K562 (cell line): ENCODE results near the gene RFX6. TPM values are rescaled to one million over a fixed set of nuclear protein-coding genes. Genes with fewer than 3 reads are reported as not detected.

Experiments
- ATAC-seq: fragments of 200-7000 bp; cut with Tn5 transposase; 3 replicates; pipeline ENCODE4 v1.9.1; 2020; ENCODE audit warnings: moderate library complexity
- BruUV-seq: library from RNA; stranded (reverse); fragments of 400-500 nt; replicated peaks from 2 replicates; lab custom pipeline; 2021; lab: Mats Ljungman, UMichigan
- CTCF ChIA-PET: fragments of 300-600 bp; formaldehyde crosslinking; extraction: SDS; loops from one replicate; lab custom pipeline; 2021; ENCODE audit warnings: low intra/inter-chr PET ratio; lab: Yijun Ruan, JAX
- POLR2A ChIA-PET: fragments of 300-600, 350-650 bp; sonication (Branson Sonifier 250); formaldehyde crosslinking; extraction: SDS; loops from one replicate; lab custom pipeline; 2021; ENCODE audit warnings: antibody characterized with exemption, inconsistent platforms; lab: Yijun Ruan, JAX
- DNase-seq, 4 experiments: peaks; one replicate each; pipeline versions ENCODE4 v3.0.0 to v3.0.0-alpha.2; 2011 to 2018; ENCODE audit warnings: low spot score in 3 of 4, mixed read lengths in 3 of 4; ENCODE audit errors: extremely low read depth in 1 of 4
- FAIRE-seq: peaks from 2 replicates; lab custom pipeline; 2011; peaks lifted over from hg19 to GRCh38; lab: Jason Lieb, UNC
- H2AFZ ChIP-seq: 2 replicates; pipeline ENCODE4 v1.6.0; 2011; ENCODE audit warnings: low read depth, low read length, control low read depth, inconsistent platforms
- H3K27ac ChIP-seq: fragments of 200-600 bp; 3 replicates; pipeline ENCODE4 v1.8.0; 2011; ENCODE audit warnings: low read depth, mild to moderate bottlenecking, control low read depth, inconsistent platforms, low read length, moderate library complexity, mixed read lengths; ENCODE audit errors: extremely low read depth
- H3K27me3 ChIP-seq, 2 experiments: fragments of 300-600 bp in 1 of 2; 2 replicates in 1 of 2; 3 replicates in 1 of 2; pipeline versions ENCODE4 v1.6.0 to v1.8.0; 2011; ENCODE audit warnings: inconsistent platforms in 2 of 2, low read length in 2 of 2, mild to moderate bottlenecking in 1 of 2, mixed read lengths in 1 of 2, moderate library complexity in 1 of 2; ENCODE audit not compliant: control insufficient read depth in 2 of 2, insufficient read depth in 2 of 2
- H3K36me3 ChIP-seq: fragments of 300-600 bp; 3 replicates; pipeline ENCODE4 v1.8.0; 2011; ENCODE audit warnings: mild to moderate bottlenecking, low read length, inconsistent platforms; ENCODE audit not compliant: control insufficient read depth, insufficient read depth
- H3K4me1 ChIP-seq, 2 experiments: fragments of 200-600 bp in 1 of 2; replicated peaks in 1 of 2; 2 replicates in 1 of 2; 3 replicates in 1 of 2; pipeline versions ENCODE4 v1.5.1 to v1.8.0; 2011; ENCODE audit warnings: inconsistent platforms in 2 of 2, low read length in 2 of 2, mild to moderate bottlenecking in 1 of 2, mixed read lengths in 1 of 2, moderate library complexity in 1 of 2; ENCODE audit not compliant: control insufficient read depth in 2 of 2, insufficient read depth in 2 of 2
- H3K4me2 ChIP-seq: 2 replicates; pipeline ENCODE4 v1.6.1; 2011; ENCODE audit warnings: low read length, control low read depth, inconsistent platforms, mixed read lengths; ENCODE audit not compliant: insufficient read depth
- H3K4me3 ChIP-seq: fragments of 200-600 bp; sonication (generic), shearing (Covaris generic); 2 replicates; pipeline ENCODE4 v1.5.1; 2016; ENCODE audit warnings: control low read depth, inconsistent platforms
- H3K79me2 ChIP-seq: fragments of 200-600 bp; 3 replicates; pipeline ENCODE4 v1.8.0; 2011; ENCODE audit warnings: low read length, inconsistent platforms; ENCODE audit not compliant: control insufficient read depth, insufficient read depth
- H3K9ac ChIP-seq, 2 experiments: 2 replicates each; pipeline versions ENCODE4 v1.6.0 to v1.6.1; 2011; ENCODE audit warnings: low read depth in 2 of 2, low read length in 2 of 2, control low read depth in 1 of 2, inconsistent platforms in 1 of 2, mild to moderate bottlenecking in 1 of 2, mixed read lengths in 1 of 2; ENCODE audit not compliant: insufficient read depth in 1 of 2
- H3K9me1 ChIP-seq: one replicate; pipeline ENCODE4 v1.6.0; 2011; ENCODE audit warnings: inconsistent platforms, mild to moderate bottlenecking, low read length, moderate library complexity; ENCODE audit not compliant: control insufficient read depth, insufficient read depth
- H3K9me3 ChIP-seq: replicated peaks from 2 replicates; pipeline ENCODE4 v1.5.1; 2011; ENCODE audit warnings: low read depth, low read length, inconsistent platforms; ENCODE audit not compliant: control insufficient read depth, insufficient read depth
- H4K20me1 ChIP-seq: replicated peaks from 2 replicates; pipeline ENCODE4 v1.6.1; 2011; ENCODE audit warnings: low read length, inconsistent platforms, mixed read lengths; ENCODE audit not compliant: control insufficient read depth, insufficient read depth
- CHD2 ChIP-seq: IDR thresholded peaks from 2 replicates; pipeline ENCODE4 v1.6.1; 2011; ENCODE audit warnings: low read depth, low read length
- FOXA1 ChIP-seq: fragments of 450-650 bp; IDR thresholded peaks from 2 replicates; pipeline ENCODE4 v1.6.1; 2016; ENCODE audit warnings: mild to moderate bottlenecking, borderline replicate concordance
- KAT7 ChIP-seq: sonication (generic); formaldehyde crosslinking; IDR thresholded peaks from 2 replicates; pipeline ENCODE4 v1.8.0; 2022; ENCODE audit warnings: missing genetic modification reagents, mild to moderate bottlenecking, borderline replicate concordance
- NR3C1 ChIP-seq: sonication (generic); formaldehyde crosslinking; IDR thresholded peaks from 2 replicates; pipeline ENCODE4 v1.8.1; 2022; ENCODE audit warnings: missing genetic modification reagents
- RNF2 ChIP-seq: sonication (generic); IDR thresholded peaks from 2 replicates; pipeline ENCODE4 v1.6.1; 2016
- SLC30A9 ChIP-seq: fragments of 250-450 bp; sonication (Bioruptor Pico); IDR thresholded peaks from 2 replicates; pipeline ENCODE4 v1.8.0; 2022; ENCODE audit warnings: mild to moderate bottlenecking, moderate library complexity
- YY1 ChIP-seq, 3 experiments: IDR thresholded peaks; 2 replicates each; pipeline ENCODE4 v1.6.1; 2011; ENCODE audit warnings: low read length in 2 of 3, mild to moderate bottlenecking in 2 of 3, moderate library complexity in 2 of 3, borderline replicate concordance in 1 of 3, control low read depth in 1 of 3, low read depth in 1 of 3; ENCODE audit not compliant: insufficient read depth in 3 of 3, insufficient replicate concordance in 2 of 3, control insufficient read depth in 1 of 3, insufficient read length in 1 of 3; ENCODE audit errors: extremely low read depth in 1 of 3
- ZC3H11A ChIP-seq: IDR thresholded peaks from 2 replicates; pipeline ENCODE4 v1.6.1; 2012; ENCODE audit warnings: low read depth, low read length, improper control_type of control experiment
- ZNF551 ChIP-seq: fragments of 250-450 bp; sonication (Bioruptor Pico); IDR thresholded peaks from 2 replicates; pipeline ENCODE4 v1.5.0; 2021; ENCODE audit warnings: mild to moderate bottlenecking, moderate library complexity
- WGBS: fragments of 100-300 bp; shearing (Covaris generic); methylation state at CpG from one replicate; pipeline ENCODE4 v1.1.6; 2016; ENCODE audit warnings: low coverage, mixed read lengths; ENCODE audit not compliant: insufficient coverage; ENCODE audit errors: missing lambda C conversion rate; 5-methylcytosine and 5-hydroxymethylcytosine counted together
- in situ Hi-C: fragments of 300-500 bp; cut with MboI; formaldehyde crosslinking; loops from 4 replicates; pipeline ENCODE4 v1.15.0; 2018; ENCODE audit warnings: inconsistent platforms, mixed read lengths
- intact Hi-C: fragments of 100-400 bp; cut with micrococcal nuclease; formaldehyde crosslinking; loops from 2 replicates; pipeline ENCODE4 v1.14.2; 2022
- polyA plus RNA-seq, 8 experiments: library from polyadenylated mRNA; depleted of rRNA in 4 of 8; stranded (reverse) in 5 of 8; unstranded in 3 of 8; fragments of >200 nt; fragmentation: Nextera tagmentation in 2 of 8; fragmentation: Illumina TruSeq in 1 of 8; extraction: Ambion mirVana in 2 of 8; extraction: Trizol in 1 of 8; gene quantifications; 2 replicates each; pipeline versions ENCODE4 v1.2.1 to v1.2.3, GENCODE V29; 2011 to 2014; ENCODE audit warnings: inconsistent platforms in 1 of 8, missing spikeins in 1 of 8
- total RNA-seq, 7 experiments: library from RNA; depleted of rRNA in 6 of 7; stranded (reverse); fragments of >200 nt in 6 of 7; fragmentation: Illumina TruSeq in 2 of 7; extraction: Trizol in 2 of 7; gene quantifications; 2 replicates each; pipeline versions ENCODE4 v1.2.1 to v1.2.3, GENCODE V29; 2011 to 2021; ENCODE audit warnings: low replicate concordance in 1 of 7
- TF ChIP-seq, protein P1 (sequence below): fragments of 450-650 bp; formaldehyde crosslinking; conservative IDR thresholded peaks from 2 replicates; pipeline ENCODE4 v1.4.0; 2022; ENCODE audit warnings: mild to moderate bottlenecking, missing genetic modification characterization
- TF ChIP-seq, protein P2 (sequence below): sonication (generic); formaldehyde crosslinking; IDR thresholded peaks from 2 replicates; pipeline ENCODE4 v1.8.1; 2023; ENCODE audit warnings: mild to moderate bottlenecking, missing genetic modification reagents, moderate library complexity
- TF ChIP-seq, protein P3 (sequence below): sonication (generic); IDR thresholded peaks from 2 replicates; pipeline ENCODE4 v1.6.1; 2016
- TF ChIP-seq, protein P4 (sequence below): fragments of 250-450 bp; sonication (Bioruptor Pico); IDR thresholded peaks from 2 replicates; pipeline ENCODE4 v1.8.0; 2022; ENCODE audit warnings: moderate library complexity, mild to moderate bottlenecking, inconsistent platforms

RFX6 gene
- total and polyA plus RNA-seq, 9 of the 15 experiments (the other 6 are each of a cell fraction or from before 2014, with no cell fraction given): not detected

DNA sequence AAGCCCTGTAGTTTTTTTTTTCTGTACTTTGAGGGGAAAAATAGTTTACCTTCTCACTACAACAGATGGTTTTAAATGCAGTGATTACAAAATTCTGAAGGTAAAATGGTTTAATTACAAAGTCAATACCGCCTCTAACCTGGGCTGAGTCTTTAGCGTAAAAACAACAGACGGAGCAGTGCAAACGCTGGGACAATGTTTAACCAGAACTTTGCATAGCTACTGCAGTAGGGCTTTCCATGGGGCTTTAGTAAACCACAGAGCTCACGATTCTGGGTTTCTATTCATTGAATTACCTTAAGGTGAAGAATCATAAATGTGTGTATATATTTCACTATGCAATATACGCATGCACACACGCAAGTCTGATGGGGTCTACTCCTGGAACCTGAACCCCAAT lies 77.9 kb downstream of the RFX6 start:
- BruUV-seq: no TSS peak
- TF ChIP-seq SLC30A9 (CRISPR knock-in tag) (no peak), ZC3H11A (no peak), NR3C1 (CRISPR knock-in tag) (no peak)
- ATAC-seq: no peak
- Histone ChIP-seq H2AFZ (no peak overlapping the region), H3K27me3 (no peaks in the 10 kb centered on the region), H3K9me1 (no peaks in the 10 kb centered on the region), H3K4me2 (no peak overlapping the region), H3K27ac (no peak overlapping the region), H4K20me1 (no peaks in the 10 kb centered on the region), H3K9ac (no peak overlapping the region), H3K79me2 (no peaks in the 10 kb centered on the region), H3K4me1 (no peaks in the 10 kb centered on the region), H3K9me3 (no peaks in the 10 kb centered on the region), H3K36me3 (no peaks in the 10 kb centered on the region), H3K4me3 (no peak overlapping the region)
- in situ Hi-C loops (no loop called here), intact Hi-C loops (loop anchor here (10.0 kb wide), 1 partner anchor 340 kb away; the partner anchor contains the start of gene RSPH4A)
- ChIA-PET POLR2A (no interaction called here), CTCF (no interaction called here)
- WGBS: 0% methylated on average over 7 of the region's 7 CpGs
- no peak for FAIRE-seq
- no peak for DNase-seq

DNA sequence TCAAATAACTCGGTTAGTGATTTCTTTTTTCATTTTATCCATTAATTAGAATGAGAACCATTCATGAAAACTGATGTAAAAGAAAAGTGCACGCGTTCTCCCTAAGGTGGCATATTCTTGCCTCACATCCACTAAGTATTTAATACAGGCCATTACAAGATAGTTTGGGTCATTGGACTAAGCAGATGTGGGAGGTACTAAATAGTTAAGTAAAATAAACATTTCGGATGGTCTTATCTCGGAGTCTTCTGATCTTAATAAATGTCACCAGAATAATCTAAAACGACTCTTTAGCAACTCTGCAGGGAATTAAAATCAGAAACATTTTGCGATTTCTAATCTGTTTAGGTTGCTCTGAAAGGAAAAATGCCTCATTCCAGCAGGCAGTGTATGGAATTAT lies 78.7 kb downstream of the RFX6 start:
- no peak for ATAC-seq
- no peaks in the 10 kb centered on the region for H4K20me1 ChIP-seq
- H2AFZ ChIP-seq: no peak overlapping the region
- H3K27me3 ChIP-seq: no peaks in the 10 kb centered on the region
- H3K79me2 ChIP-seq: no peaks in the 10 kb centered on the region
- 0% methylated on average over 7 of the region's 7 CpGs for WGBS
- no peaks in the 10 kb centered on the region for H3K4me1 ChIP-seq
- intact Hi-C loops (loop anchor here (10.0 kb wide), 1 partner anchor 341 kb away; the partner anchor contains the start of gene RSPH4A), in situ Hi-C loops (no loop called here)
- H3K9me1 ChIP-seq: no peaks in the 10 kb centered on the region
- H3K36me3 ChIP-seq: no peaks in the 10 kb centered on the region
- H3K27ac ChIP-seq: no peak overlapping the region
- no peak overlapping the region for H3K4me3 ChIP-seq
- ChIA-PET CTCF (no interaction called here), POLR2A (no interaction called here)
- no peak for FAIRE-seq
- H3K9me3 ChIP-seq: no peaks in the 10 kb centered on the region
- no peak overlapping the region for H3K4me2 ChIP-seq
- no TSS peak for BruUV-seq
- DNase-seq: no peak
- no peak overlapping the region for H3K9ac ChIP-seq
- TF ChIP-seq RNF2 (no peak), ZNF551 (CRISPR knock-in tag) (no peak), YY1 (IDR thresholded peaks at IDR 0.05; ENCODE audit: borderline replicate concordance in 1 of 3, control insufficient read depth in 1 of 3, extremely low read depth in 1 of 3, insufficient read depth in 3 of 3, insufficient read length in 1 of 3, insufficient replicate concordance in 2 of 3, low read depth in 1 of 3, low read length in 2 of 3) (no peak), CHD2 (no peak), FOXA1 (no peak), KAT7 (no peak)
- TF ChIP-seq, protein P1, sequence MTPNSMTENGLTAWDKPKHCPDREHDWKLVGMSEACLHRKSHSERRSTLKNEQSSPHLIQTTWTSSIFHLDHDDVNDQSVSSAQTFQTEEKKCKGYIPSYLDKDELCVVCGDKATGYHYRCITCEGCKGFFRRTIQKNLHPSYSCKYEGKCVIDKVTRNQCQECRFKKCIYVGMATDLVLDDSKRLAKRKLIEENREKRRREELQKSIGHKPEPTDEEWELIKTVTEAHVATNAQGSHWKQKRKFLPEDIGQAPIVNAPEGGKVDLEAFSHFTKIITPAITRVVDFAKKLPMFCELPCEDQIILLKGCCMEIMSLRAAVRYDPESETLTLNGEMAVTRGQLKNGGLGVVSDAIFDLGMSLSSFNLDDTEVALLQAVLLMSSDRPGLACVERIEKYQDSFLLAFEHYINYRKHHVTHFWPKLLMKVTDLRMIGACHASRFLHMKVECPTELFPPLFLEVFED (CRISPR knock-in tag): no peak
- TF ChIP-seq, protein P2, sequence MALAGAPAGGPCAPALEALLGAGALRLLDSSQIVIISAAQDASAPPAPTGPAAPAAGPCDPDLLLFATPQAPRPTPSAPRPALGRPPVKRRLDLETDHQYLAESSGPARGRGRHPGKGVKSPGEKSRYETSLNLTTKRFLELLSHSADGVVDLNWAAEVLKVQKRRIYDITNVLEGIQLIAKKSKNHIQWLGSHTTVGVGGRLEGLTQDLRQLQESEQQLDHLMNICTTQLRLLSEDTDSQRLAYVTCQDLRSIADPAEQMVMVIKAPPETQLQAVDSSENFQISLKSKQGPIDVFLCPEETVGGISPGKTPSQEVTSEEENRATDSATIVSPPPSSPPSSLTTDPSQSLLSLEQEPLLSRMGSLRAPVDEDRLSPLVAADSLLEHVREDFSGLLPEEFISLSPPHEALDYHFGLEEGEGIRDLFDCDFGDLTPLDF (CRISPR knock-in tag): no peak
- TF ChIP-seq, protein P3, sequence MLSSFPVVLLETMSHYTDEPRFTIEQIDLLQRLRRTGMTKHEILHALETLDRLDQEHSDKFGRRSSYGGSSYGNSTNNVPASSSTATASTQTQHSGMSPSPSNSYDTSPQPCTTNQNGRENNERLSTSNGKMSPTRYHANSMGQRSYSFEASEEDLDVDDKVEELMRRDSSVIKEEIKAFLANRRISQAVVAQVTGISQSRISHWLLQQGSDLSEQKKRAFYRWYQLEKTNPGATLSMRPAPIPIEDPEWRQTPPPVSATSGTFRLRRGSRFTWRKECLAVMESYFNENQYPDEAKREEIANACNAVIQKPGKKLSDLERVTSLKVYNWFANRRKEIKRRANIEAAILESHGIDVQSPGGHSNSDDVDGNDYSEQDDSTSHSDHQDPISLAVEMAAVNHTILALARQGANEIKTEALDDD: no peak
- TF ChIP-seq, protein P4, sequence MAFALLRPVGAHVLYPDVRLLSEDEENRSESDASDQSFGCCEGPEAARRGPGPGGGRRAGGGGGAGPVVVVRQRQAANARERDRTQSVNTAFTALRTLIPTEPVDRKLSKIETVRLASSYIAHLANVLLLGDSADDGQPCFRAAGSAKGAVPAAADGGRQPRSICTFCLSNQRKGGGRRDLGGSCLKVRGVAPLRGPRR (CRISPR knock-in tag): no peak
